ENCODE measurements around the gene ARHGEF35.
"Not testable (repeated sequence)": the region's sequence is repeated elsewhere in the genome, so short reads cannot be mapped to it uniquely, and the experiment has no call there.

Gene ARHGEF35

DNA sequence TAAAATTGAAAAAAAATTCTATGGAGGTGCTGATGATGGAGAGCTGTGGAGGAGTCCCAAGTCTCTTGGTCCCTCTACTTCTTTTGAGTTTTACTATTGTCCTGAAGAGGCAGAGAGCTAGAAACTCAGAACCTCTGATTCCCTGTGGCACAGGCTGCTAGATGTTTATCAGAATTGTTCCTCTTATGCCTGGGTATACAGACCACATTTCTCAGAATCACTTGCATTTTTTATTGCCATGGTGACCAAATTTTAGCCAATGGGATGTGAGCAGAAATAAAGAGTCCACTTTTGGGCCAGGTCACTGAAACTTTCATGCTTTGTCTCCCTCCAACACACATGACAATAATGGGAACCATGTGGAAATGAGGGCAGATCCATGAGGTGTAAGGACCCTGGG lies 28.0 kb upstream of the ARHGEF35 start:
- not testable (repeated sequence) for H4K20me1 ChIP-seq (ENCODE audit: insufficient read depth, low read length); H3K36me3 ChIP-seq (replicated peaks; ENCODE audit: insufficient read depth, low read length); H3K9ac ChIP-seq (ENCODE audit: low read length); DNase-seq; H3K4me3 ChIP-seq (ENCODE audit: low read length); H3K9me2 ChIP-seq (replicated peaks; ENCODE audit: insufficient read depth, low read length); H3K79me2 ChIP-seq (ENCODE audit: low read length); H2AFZ ChIP-seq (ENCODE audit: low read length); H3K27me3 ChIP-seq (replicated peaks; ENCODE audit: insufficient read depth, low read length); H3F3A ChIP-seq (ENCODE audit: insufficient read depth, low read length); H3K9me3 ChIP-seq (replicated peaks; ENCODE audit: insufficient read depth, low read length); H3K27ac ChIP-seq (ENCODE audit: low read length); H3K4me1 ChIP-seq (ENCODE audit: low read length); H3K4me2 ChIP-seq (ENCODE audit: low read depth, low read length)

- not testable (repeated sequence) for H4K20me1 ChIP-seq (ENCODE audit: insufficient read depth, low read length); H3K9me2 ChIP-seq (replicated peaks; ENCODE audit: insufficient read depth, low read length); DNase-seq
Observed at GRCh38 chr7:144220531-144220930, 24.9 kb upstream of the ARHGEF35 start.

GRCh38 chr7:144219149-144219548 lies 23.5 kb upstream of the ARHGEF35 start:
- not testable (repeated sequence) for H3K36me3 ChIP-seq (replicated peaks; ENCODE audit: insufficient read depth, low read length); H3K4me3 ChIP-seq (ENCODE audit: low read length); H3F3A ChIP-seq (ENCODE audit: insufficient read depth, low read length); H3K27me3 ChIP-seq (replicated peaks; ENCODE audit: insufficient read depth, low read length); H3K4me1 ChIP-seq (ENCODE audit: low read length); H3K27ac ChIP-seq (ENCODE audit: low read length); H3K4me2 ChIP-seq (ENCODE audit: low read depth, low read length); H3K9ac ChIP-seq (ENCODE audit: low read length); H3K79me2 ChIP-seq (ENCODE audit: low read length); DNase-seq; H3K9me3 ChIP-seq (replicated peaks; ENCODE audit: insufficient read depth, low read length); H4K20me1 ChIP-seq (ENCODE audit: insufficient read depth, low read length); H3K9me2 ChIP-seq (replicated peaks; ENCODE audit: insufficient read depth, low read length); H2AFZ ChIP-seq (ENCODE audit: low read length)

More at GRCh38 chr7:144220531-144220930, 24.9 kb upstream of the ARHGEF35 start:
- not testable (repeated sequence) for H3K4me2 ChIP-seq (ENCODE audit: low read depth, low read length); H3K9ac ChIP-seq (ENCODE audit: low read length); H3F3A ChIP-seq (ENCODE audit: insufficient read depth, low read length); H3K4me3 ChIP-seq (ENCODE audit: low read length); H2AFZ ChIP-seq (ENCODE audit: low read length); H3K4me1 ChIP-seq (ENCODE audit: low read length); H3K36me3 ChIP-seq (replicated peaks; ENCODE audit: insufficient read depth, low read length); H3K27ac ChIP-seq (ENCODE audit: low read length); H3K27me3 ChIP-seq (replicated peaks; ENCODE audit: insufficient read depth, low read length); H3K9me3 ChIP-seq (replicated peaks; ENCODE audit: insufficient read depth, low read length); H3K79me2 ChIP-seq (ENCODE audit: low read length)

DNA sequence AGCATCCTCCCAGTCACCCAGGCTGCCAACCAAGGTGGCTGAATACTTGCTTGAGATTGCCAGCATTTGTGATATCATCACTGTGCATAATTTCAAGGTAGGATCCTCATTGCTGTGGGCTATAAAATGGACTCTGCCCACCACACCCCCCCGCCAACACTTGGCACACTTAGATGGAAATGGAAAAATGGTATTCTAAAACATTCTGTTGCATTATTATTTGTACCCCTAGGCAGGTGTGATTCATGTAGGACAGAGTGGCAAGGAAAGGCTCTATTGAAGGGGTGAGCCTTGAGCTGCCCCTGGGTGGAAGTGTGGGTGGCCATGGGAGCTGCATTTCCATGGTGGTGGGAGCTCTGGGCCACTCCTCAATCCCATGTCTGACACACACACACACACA lies 22.9 kb upstream of the ARHGEF35 start:
- H3F3A ChIP-seq (ENCODE audit: insufficient read depth, low read length); H3K36me3 ChIP-seq (replicated peaks; ENCODE audit: insufficient read depth, low read length); H3K4me1 ChIP-seq (ENCODE audit: low read length); H3K9me3 ChIP-seq (replicated peaks; ENCODE audit: insufficient read depth, low read length); H3K27ac ChIP-seq (ENCODE audit: low read length); H2AFZ ChIP-seq (ENCODE audit: low read length); H4K20me1 ChIP-seq (ENCODE audit: insufficient read depth, low read length); H3K79me2 ChIP-seq (ENCODE audit: low read length); DNase-seq; H3K27me3 ChIP-seq (replicated peaks; ENCODE audit: insufficient read depth, low read length); H3K4me3 ChIP-seq (ENCODE audit: low read length); H3K4me2 ChIP-seq (ENCODE audit: low read depth, low read length); H3K9ac ChIP-seq (ENCODE audit: low read length); H3K9me2 ChIP-seq (replicated peaks; ENCODE audit: insufficient read depth, low read length): not testable (repeated sequence)

- DNase-seq; H3K79me2 ChIP-seq (ENCODE audit: low read length); H3F3A ChIP-seq (ENCODE audit: insufficient read depth, low read length); H3K4me2 ChIP-seq (ENCODE audit: low read depth, low read length); H3K36me3 ChIP-seq (replicated peaks; ENCODE audit: insufficient read depth, low read length); H3K27me3 ChIP-seq (replicated peaks; ENCODE audit: insufficient read depth, low read length); H3K27ac ChIP-seq (ENCODE audit: low read length); H3K9ac ChIP-seq (ENCODE audit: low read length); H3K4me3 ChIP-seq (ENCODE audit: low read length); H2AFZ ChIP-seq (ENCODE audit: low read length); H4K20me1 ChIP-seq (ENCODE audit: insufficient read depth, low read length); H3K9me2 ChIP-seq (replicated peaks; ENCODE audit: insufficient read depth, low read length); H3K4me1 ChIP-seq (ENCODE audit: low read length); H3K9me3 ChIP-seq (replicated peaks; ENCODE audit: insufficient read depth, low read length): not testable (repeated sequence)
Observed at GRCh38 chr7:144217200-144217599, 21.6 kb upstream of the ARHGEF35 start.

GRCh38 chr7:144205306-144205705 lies 9.7 kb upstream of the ARHGEF35 start:
- not testable (repeated sequence) for H3F3A ChIP-seq (ENCODE audit: insufficient read depth, low read length); H3K9me3 ChIP-seq (replicated peaks; ENCODE audit: insufficient read depth, low read length); H3K36me3 ChIP-seq (replicated peaks; ENCODE audit: insufficient read depth, low read length); H3K79me2 ChIP-seq (ENCODE audit: low read length); DNase-seq; H3K27me3 ChIP-seq (replicated peaks; ENCODE audit: insufficient read depth, low read length); H3K27ac ChIP-seq (ENCODE audit: low read length); H2AFZ ChIP-seq (ENCODE audit: low read length); H4K20me1 ChIP-seq (ENCODE audit: insufficient read depth, low read length); H3K4me3 ChIP-seq (ENCODE audit: low read length); H3K9me2 ChIP-seq (replicated peaks; ENCODE audit: insufficient read depth, low read length); H3K9ac ChIP-seq (ENCODE audit: low read length); H3K4me2 ChIP-seq (ENCODE audit: low read depth, low read length); H3K4me1 ChIP-seq (ENCODE audit: low read length)

DNA sequence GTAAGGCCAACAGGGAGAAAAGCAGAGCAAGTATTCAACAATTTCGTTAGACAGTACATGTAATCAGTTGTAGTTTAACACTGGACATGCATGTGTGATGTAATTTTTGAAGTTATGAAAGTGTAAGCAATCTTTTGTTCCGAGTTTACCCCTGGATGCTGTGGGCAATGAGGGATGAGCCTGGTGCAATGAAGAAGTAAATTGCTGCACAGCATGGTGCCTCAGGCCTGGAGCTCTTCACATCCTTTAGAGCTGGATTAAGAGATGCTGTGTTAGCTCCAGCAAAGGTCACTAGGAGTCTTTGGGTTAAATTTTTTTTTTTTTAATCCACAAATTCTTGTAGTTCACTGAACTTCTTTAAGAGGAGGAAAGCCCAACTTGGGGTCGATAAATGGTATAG lies 7.5 kb upstream of the ARHGEF35 start:
- not testable (repeated sequence) for H3K27me3 ChIP-seq (replicated peaks; ENCODE audit: insufficient read depth, low read length); H3K9ac ChIP-seq (ENCODE audit: low read length); H2AFZ ChIP-seq (ENCODE audit: low read length); H3K79me2 ChIP-seq (ENCODE audit: low read length); H3F3A ChIP-seq (ENCODE audit: insufficient read depth, low read length); H4K20me1 ChIP-seq (ENCODE audit: insufficient read depth, low read length); H3K4me1 ChIP-seq (ENCODE audit: low read length); H3K9me2 ChIP-seq (replicated peaks; ENCODE audit: insufficient read depth, low read length); H3K4me2 ChIP-seq (ENCODE audit: low read depth, low read length); H3K4me3 ChIP-seq (ENCODE audit: low read length); DNase-seq; H3K36me3 ChIP-seq (replicated peaks; ENCODE audit: insufficient read depth, low read length); H3K27ac ChIP-seq (ENCODE audit: low read length); H3K9me3 ChIP-seq (replicated peaks; ENCODE audit: insufficient read depth, low read length)

- DNase-seq; H3K9me3 ChIP-seq (replicated peaks; ENCODE audit: insufficient read depth, low read length); H3K4me2 ChIP-seq (ENCODE audit: low read depth, low read length); H3K36me3 ChIP-seq (replicated peaks; ENCODE audit: insufficient read depth, low read length); H3K79me2 ChIP-seq (ENCODE audit: low read length); H2AFZ ChIP-seq (ENCODE audit: low read length); H3K9me2 ChIP-seq (replicated peaks; ENCODE audit: insufficient read depth, low read length); H3K27ac ChIP-seq (ENCODE audit: low read length); H3K4me1 ChIP-seq (ENCODE audit: low read length); H3K27me3 ChIP-seq (replicated peaks; ENCODE audit: insufficient read depth, low read length); H3F3A ChIP-seq (ENCODE audit: insufficient read depth, low read length); H4K20me1 ChIP-seq (ENCODE audit: insufficient read depth, low read length); H3K4me3 ChIP-seq (ENCODE audit: low read length); H3K9ac ChIP-seq (ENCODE audit: low read length): not testable (repeated sequence)
Observed at GRCh38 chr7:144201978-144202377, 6.3 kb upstream of the ARHGEF35 start.
